GM19025 (cell line): Measurements from ENCODE around the gene SORCS2.

Experiments used
- ATAC-seq: cut with Tn5 transposase; IDR thresholded peaks from one replicate; pipeline ENCODE4 v1.9.1; 2021; ENCODE audit warnings: mild to moderate bottlenecking, low read depth, moderate library complexity; ENCODE audit not compliant: unreplicated experiment

Gene SORCS2

GRCh38 chr4:7717946-7718490 lies 525.7 kb downstream of the SORCS2 start:
- no peak for ATAC-seq

DNA sequence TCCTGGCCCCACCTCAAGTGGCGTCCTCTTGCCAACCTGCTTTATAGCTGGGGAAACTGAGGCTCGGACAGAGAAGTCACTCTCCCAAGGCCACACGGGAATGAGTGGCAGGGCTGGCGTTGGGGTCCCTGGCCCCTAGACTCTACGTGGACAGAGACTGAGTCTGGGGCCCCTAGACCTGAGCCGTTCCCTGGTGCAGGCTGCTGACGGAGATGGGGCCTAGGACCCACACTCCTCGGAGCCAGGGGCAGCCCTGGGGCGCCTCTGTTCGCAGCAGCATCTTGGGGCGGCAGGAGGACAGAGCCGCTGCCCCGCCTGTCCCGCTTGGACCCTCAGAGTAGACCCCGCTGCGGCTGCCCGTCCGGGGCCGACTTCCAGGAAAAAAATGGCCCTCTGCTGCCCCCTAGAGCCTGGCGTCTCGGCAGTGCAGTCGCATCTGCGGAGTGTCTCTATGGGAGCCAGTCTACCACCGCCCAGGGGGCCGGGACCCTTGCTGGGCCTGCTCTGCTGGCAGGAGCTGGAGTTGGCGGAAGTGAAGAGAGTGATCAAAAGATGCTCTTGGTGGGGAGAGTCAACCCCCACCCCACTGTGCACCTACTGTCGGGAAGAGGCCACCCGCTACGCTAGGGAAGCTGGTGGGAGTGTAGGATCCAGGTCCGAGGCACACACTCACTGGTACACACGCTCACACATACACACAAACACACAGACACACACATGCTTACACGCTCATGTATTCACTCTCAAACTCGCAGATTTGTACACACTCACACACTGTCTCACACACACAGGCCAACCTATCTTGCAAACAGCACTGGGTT lies 527.2 kb downstream of the SORCS2 start:
- no peak for ATAC-seq

DNA sequence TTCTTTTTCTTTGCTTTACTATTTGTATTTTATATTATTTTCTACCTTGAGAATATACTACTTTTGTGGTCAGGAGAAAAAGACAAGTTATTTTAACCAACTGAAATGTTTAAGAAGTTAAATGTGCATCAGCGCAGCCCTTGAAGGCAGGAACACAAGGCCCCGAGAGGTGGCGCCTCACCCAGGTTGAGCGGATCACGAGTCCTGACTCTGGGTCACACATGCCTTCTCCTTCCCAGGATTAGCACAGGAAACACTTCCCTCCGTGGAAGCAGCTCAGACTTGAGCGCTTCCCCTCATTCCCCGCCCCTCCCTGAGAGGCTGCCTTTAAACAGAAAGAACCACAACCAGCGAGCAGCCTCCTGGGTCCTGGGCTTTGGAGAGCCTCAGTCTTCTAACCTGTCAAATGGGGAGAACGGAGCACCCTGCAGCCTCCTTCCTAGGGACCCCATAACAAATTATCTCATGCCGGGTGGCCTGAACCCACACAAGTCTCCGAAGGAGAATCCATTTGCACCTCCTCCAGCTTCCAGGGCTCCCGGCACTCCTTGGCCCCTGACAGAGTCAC lies 529.7 kb downstream of the SORCS2 start:
- ATAC-seq: no peak

GRCh38 chr4:7722766-7723387 lies 530.5 kb downstream of the SORCS2 start:
- ATAC-seq: no peak

- ATAC-seq: no peak
Measured at GRCh38 chr4:7723625-7724024, 531.3 kb downstream of the SORCS2 start.

DNA sequence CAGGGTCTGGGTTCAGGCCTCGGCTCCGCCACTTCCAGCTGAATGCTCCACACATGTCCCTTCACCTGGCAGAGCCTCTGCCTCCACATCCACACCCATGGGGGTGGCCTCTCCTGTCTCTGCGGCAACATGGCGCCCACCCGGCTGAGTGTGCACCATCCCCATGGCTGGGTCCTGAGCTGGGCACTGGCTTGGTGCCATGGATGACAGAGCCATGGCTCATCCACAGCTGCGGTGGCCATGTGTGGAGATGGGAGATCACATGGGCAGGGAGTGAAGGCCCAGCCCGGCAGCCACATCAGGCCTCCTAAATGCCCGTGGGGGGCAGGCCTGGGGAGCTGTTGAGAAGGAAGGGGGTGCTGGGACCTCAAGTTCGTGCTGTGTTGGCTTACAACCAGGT lies 533.6 kb downstream of the SORCS2 start:
- ATAC-seq: no peak

DNA sequence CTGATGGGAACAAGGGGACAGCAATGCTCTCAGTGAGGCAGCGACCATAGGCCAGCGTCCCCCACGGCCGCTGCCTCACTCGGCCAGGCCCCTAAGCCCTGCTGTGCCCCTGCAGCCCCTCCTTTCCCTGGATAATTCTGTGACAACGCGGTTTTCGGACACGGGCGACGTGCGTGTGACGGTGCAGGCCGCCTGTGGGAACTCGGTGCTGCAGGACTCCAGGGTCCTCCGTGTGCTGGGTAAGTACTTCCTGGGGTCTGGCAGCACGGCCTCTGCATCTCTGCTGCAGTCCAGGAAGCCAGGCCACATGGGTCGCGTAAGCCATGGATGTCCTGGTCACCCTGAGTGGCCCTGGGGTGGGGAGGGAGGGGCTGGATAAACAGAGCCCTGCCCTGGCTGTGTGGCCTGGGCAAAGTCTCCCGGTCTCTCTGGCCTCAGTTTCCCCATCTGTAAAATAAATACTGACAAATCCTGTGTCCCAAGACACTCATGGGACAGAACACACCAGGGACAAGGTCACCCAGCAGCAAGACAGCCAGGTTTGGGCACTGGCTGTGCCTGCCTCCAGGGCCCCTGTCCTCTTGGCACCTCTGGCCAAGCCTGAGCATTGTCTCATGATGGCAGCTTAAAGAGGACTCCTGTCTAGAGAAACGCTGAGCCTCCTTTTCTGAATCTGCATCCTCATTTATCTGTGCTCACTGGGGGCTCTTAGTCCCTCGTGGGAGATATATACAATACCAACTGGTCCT lies 534.5 kb downstream of the SORCS2 start:
- no peak for ATAC-seq

- no peak for ATAC-seq
Measured at GRCh38 chr4:7727749-7728148, 535.4 kb downstream of the SORCS2 start.

GRCh38 chr4:7731437-7731836 lies 539.1 kb downstream of the SORCS2 start:
- ATAC-seq: no peak

DNA sequence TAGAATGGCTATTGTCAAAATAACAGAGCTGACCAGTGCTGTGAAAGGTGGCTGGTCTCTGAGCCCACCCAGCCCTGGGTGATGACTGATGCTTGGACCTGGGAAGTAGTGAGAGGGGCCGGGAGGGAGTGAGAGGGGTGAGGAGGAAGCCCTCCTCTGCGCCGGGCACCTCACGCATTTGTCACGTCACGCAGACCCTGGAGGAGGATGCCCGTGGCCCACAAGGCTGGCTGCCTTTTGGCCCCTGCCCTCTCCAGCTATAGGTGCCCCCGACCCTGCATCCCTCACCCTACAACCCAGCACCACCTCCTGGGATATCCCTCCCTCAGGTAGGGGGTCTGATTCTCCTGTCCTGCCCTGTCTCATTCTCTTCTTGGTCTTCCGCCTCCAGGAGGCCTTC lies 539.9 kb downstream of the SORCS2 start:
- no peak for ATAC-seq

DNA sequence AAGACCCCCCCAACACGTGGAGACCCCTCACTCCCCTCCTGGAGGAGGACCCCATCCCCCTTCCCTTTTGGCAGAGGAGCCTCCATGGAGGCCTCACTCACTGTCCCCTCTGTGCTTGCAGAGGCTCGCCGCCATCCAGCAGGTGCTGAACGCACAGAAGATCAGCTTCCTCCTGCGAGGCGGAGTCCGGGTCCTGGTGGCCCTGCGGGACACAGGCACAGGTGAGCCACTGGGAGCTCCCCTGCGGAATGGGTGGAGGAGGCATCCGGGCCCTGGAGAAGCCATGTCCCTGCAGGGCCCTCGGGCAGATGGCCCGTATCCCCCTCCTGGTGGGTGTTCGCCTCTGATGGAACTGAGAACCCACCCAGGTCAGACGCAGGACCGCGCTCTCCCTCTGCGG lies 540.9 kb downstream of the SORCS2 start:
- no peak for ATAC-seq

DNA sequence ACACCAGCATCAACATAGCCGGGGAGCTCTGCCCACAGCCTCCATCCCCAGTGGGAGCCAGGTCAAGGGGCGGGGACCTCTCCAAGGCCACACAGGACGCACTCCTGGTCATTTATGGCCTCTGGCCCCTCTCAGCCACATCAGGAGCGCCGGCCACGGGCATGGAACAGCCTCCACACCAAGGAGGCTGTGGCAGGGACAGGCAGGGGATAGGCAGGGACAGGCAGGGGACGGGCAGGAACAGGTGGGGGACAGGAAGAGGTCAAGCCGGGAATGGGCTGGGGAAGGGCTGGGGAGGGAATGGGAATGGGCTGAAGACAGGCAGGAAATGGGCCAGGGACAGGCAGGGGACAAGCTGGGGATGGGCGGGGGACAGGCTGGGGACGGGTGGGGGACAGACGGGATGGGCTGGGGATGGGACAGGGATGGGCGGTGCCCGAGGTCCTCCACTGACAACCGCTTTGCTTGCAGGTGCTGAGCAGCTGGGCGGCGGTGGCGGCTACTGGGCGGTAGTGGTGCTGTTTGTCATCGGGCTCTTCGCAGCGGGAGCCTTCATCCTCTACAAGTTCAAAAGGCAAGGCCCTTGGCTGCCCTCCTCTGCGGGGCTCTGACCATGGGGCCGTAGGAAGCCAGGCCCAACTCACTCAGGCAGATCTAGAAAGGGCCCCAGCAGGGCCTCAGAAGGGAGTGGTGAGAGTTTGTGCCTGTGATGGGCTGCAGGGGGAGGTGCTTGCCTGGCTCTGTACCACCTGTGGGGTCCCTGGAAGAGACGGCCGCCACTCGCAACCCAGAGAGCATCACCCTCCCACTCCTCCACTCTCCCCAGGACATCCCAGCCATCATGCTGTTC lies 541.7 kb downstream of the SORCS2 start:
- ATAC-seq: no peak

DNA sequence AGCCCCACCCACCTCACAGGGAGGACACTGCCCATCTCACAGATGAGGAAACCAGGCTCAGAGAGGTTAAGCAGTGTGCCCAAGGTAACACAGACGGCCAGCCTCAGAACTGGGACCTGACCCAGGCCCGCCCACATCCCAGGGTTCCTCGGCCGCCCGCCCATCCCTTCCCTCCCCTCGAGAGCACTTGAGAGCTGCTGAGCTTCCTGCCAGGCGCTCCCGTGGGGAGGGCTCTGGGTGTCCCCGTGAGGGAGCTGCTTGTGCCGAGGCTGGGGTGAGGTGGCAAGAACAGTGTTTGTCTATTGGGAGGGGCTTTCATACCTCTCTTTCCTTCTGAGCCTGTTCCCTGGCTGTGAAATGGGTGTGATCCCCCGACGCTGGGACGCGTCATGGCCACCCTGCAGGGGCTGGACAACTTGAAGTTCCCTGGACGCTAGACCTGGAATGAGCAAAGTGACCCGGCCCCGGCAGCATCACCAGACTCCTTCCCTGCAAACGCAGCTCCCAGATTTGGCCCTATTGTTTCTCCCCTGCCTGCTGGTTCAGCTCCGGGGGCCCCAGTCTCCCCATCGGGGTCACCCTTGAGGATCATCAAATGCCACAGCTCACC lies 542.4 kb downstream of the SORCS2 start:
- no peak for ATAC-seq

GRCh38 chr4:7735395-7735794 lies 543.1 kb downstream of the SORCS2 start:
- ATAC-seq: no peak

- no peak for ATAC-seq
Measured at GRCh38 chr4:7735961-7736360, 543.6 kb downstream of the SORCS2 start.

GRCh38 chr4:7736436-7737267 lies 544.3 kb downstream of the SORCS2 start:
- ATAC-seq: no peak

- ATAC-seq: no peak
Measured at GRCh38 chr4:7737268-7737645, 544.9 kb downstream of the SORCS2 start.

DNA sequence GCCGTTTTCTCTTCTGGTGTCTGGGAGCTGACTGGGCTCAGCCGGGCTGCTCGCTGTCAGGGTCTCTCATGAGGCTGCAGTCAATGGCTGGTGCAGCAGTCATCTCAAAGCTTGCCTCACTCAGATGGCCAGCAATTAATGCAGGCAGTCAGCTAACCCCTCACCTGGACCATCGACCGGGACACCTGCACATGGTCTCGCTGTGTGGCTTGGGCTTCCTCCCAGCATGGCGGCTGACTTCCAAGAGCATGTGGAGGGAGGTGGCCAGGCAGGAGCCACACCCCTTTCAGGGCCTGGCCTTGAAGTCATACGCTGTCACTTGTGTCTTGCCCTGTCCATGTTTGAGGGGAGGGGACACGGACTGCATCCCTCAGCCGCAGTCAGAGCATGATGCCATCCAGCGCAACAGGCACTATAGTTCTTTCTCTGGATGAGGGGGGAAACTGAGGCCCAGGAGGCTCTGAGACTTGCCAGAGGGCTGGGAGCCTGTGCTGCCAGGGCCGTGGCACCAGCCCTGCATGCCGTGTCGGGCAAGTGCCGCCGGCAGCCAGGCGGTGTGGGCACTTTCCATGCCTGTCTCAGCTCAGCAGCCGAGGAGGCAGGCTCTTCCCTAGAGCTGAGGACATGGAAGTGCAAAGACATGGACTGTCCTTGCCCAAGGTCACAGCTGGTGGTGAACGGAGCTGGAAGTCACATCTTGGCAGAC lies 545.6 kb downstream of the SORCS2 start:
- ATAC-seq: no peak
